HG03060 (cell line): Measurements from ENCODE around the gene SNX30.

Source experiments
- ATAC-seq: cut with Tn5 transposase; IDR thresholded peaks from one replicate; pipeline ENCODE4 v1.9.1; 2021; ENCODE audit warnings: low read depth, moderate number of reproducible peaks; ENCODE audit not compliant: unreplicated experiment

The SNX30 gene

GRCh38 chr9:112777914-112778313 is 27.4 kb downstream of the SNX30 start:
- ATAC-seq: no peak

GRCh38 chr9:112780450-112781036 is 30.0 kb downstream of the SNX30 start:
- no peak for ATAC-seq

- no peak for ATAC-seq
Measured at GRCh38 chr9:112782218-112782617, 31.7 kb downstream of the SNX30 start.

- no peak for ATAC-seq
Measured at GRCh38 chr9:112783551-112783954, 33.0 kb downstream of the SNX30 start.

- ATAC-seq: no peak
Measured at GRCh38 chr9:112784020-112784785, 33.6 kb downstream of the SNX30 start.

- no peak for ATAC-seq
Measured at GRCh38 chr9:112785986-112786385, 35.4 kb downstream of the SNX30 start.

GRCh38 chr9:112786829-112787520 is 36.4 kb downstream of the SNX30 start:
- no peak for ATAC-seq

- ATAC-seq: no peak
Measured at GRCh38 chr9:112787978-112788377, 37.4 kb downstream of the SNX30 start.

GRCh38 chr9:112789473-112789872 is 38.9 kb downstream of the SNX30 start:
- no peak for ATAC-seq

- no peak for ATAC-seq
Measured at GRCh38 chr9:112789891-112790774, 39.6 kb downstream of the SNX30 start.

GRCh38 chr9:112792670-112793069 is 42.1 kb downstream of the SNX30 start:
- ATAC-seq: no peak

- ATAC-seq: no peak
Measured at GRCh38 chr9:112793213-112793810, 42.8 kb downstream of the SNX30 start.

- ATAC-seq: no peak
Measured at GRCh38 chr9:112794731-112795130, 44.2 kb downstream of the SNX30 start.

GRCh38 chr9:112795921-112796320 is 45.4 kb downstream of the SNX30 start:
- ATAC-seq: no peak

GRCh38 chr9:112796485-112796884 is 45.9 kb downstream of the SNX30 start:
- no peak for ATAC-seq

GRCh38 chr9:112809351-112809848 is 58.8 kb downstream of the SNX30 start:
- ATAC-seq: peak; percentile 99

GRCh38 chr9:112809906-112810305 is 59.3 kb downstream of the SNX30 start:
- ATAC-seq: no peak

- no peak for ATAC-seq
Measured at GRCh38 chr9:112810696-112811490, 60.3 kb downstream of the SNX30 start.

- no peak for ATAC-seq
Measured at GRCh38 chr9:112811518-112811917, 61.0 kb downstream of the SNX30 start.
